SK-N-MC (cell line): Measurements from ENCODE around the gene MOSPD3.

Source experiments
- EZH2 ChIP-seq: fragments of 200-600 bp; sonication (generic); IDR thresholded peaks from one replicate; pipeline ENCODE4 v1.6.1; 2017; ENCODE audit warnings: antibody characterized with exemption
- FOXP2 ChIP-seq: optimal IDR thresholded peaks from 2 replicates; pipeline ENCODE3; 2011; ENCODE audit warnings: mild to moderate bottlenecking, moderate library complexity; ENCODE audit not compliant: insufficient read depth; ENCODE audit errors: extremely low read length, control extremely low read depth
- POLR2AphosphoS5 ChIP-seq: IDR thresholded peaks from 2 replicates; pipeline ENCODE4 v1.6.1; 2012; ENCODE audit warnings: mild to moderate bottlenecking, low read depth, low read length, borderline replicate concordance

- TF ChIP-seq POLR2AphosphoS5 (no peak), FOXP2 (no peak), EZH2 (no peak)
Observed at GRCh38 chr7:100620239-100620638, 7.9 kb downstream of the MOSPD3 start.
